ENCODE results near the gene SDCCAG8. TPM values are rescaled to one million over a fixed set of nuclear protein-coding genes. Genes with fewer than 3 reads are reported as not detected.

The SDCCAG8 gene
- total and polyA plus RNA-seq, 2 of the 8 experiments (the other 6 are each of a cell fraction or from before 2014, with no cell fraction given) = 15.6 to 21.0 TPM

GRCh38 chr1:243247901-243248300, 7.9 kb upstream of the SDCCAG8 start:
- Histone ChIP-seq H2BK12ac (ENCODE audit: low read depth, low read length) (no peak overlapping the region), H3K4ac (replicated peaks; ENCODE audit: insufficient read length, low read depth, low read length) (no peak overlapping the region), H2BK5ac (ENCODE audit: low read depth, low read length) (no peak overlapping the region), H4K91ac (replicated peaks; ENCODE audit: insufficient read length, low read length) (no peak overlapping the region), H3K79me1 (ENCODE audit: low read depth, low read length) (no peaks in the 10 kb centered on the region), H3K56ac (replicated peaks; ENCODE audit: insufficient read length, low read depth, low read length) (no peak overlapping the region), H3K9ac (replicated peaks in 1 of 4; ENCODE audit: extremely low read depth in 1 of 4, low read depth in 3 of 4, low read length in 3 of 4) (no peak overlapping the region), H3K4me1 (replicated peaks in 1 of 4; ENCODE audit: control insufficient read depth in 3 of 4, insufficient read depth in 4 of 4, low read length in 3 of 4) (peaks cover 0 to 4% (median 0%) of the 10 kb centered on the region in 4 experiments; a peak in 1 of 7 replicates), H2AK5ac (ENCODE audit: low read depth, low read length) (no peak overlapping the region), H4K20me1 (replicated peaks in 1 of 2; ENCODE audit: control insufficient read depth in 1 of 2, insufficient read depth in 2 of 2, low read length in 2 of 2) (peaks cover 0 to 2% of the 10 kb centered on the region in 2 experiments), H3K23me2 (ENCODE audit: low read depth, low read length) (no peaks in the 10 kb centered on the region), H2BK15ac (ENCODE audit: low read length) (no peak overlapping the region), H3K9me3 (ENCODE audit: insufficient read depth in 2 of 2, low read depth in 1 of 2, low read length in 1 of 2) (no peaks in the 10 kb centered on the region), H3K4me2 (ENCODE audit: insufficient read depth in 1 of 2, low read depth in 2 of 2, low read length in 2 of 2) (no peak overlapping the region), H3K23ac (ENCODE audit: insufficient read length) (no peak overlapping the region), H3K27ac (ENCODE audit: low read depth, low read length) (no peak overlapping the region), H4K8ac (ENCODE audit: extremely low read depth, insufficient read depth, low read length) (no peak overlapping the region), H3K14ac (ENCODE audit: insufficient read length) (no peak overlapping the region), H3K4me3 (ENCODE audit: extremely low read depth in 1 of 4, insufficient read depth in 2 of 4, low read depth in 3 of 4, low read length in 4 of 4) (no peak overlapping the region), H4K5ac (ENCODE audit: insufficient read length, low read depth, low read length) (no peak overlapping the region), H2AFZ (ENCODE audit: low read length) (no peak overlapping the region), H3K79me2 (ENCODE audit: control insufficient read depth in 1 of 2, insufficient read depth in 2 of 2, low read length in 2 of 2) (peaks cover 17 to 98% of the 10 kb centered on the region in 2 experiments), H2BK20ac (ENCODE audit: low read length) (no peak overlapping the region), H2BK120ac (replicated peaks; ENCODE audit: low read depth, low read length) (no peak overlapping the region), H3K36me3 (ENCODE audit: control insufficient read depth in 2 of 4, insufficient read depth in 4 of 4, low read length in 3 of 4) (no peaks in the 10 kb centered on the region), H3K27me3 (replicated peaks in 1 of 4; ENCODE audit: control insufficient read depth in 3 of 4, extremely low read depth in 1 of 4, insufficient read depth in 3 of 4, low read length in 3 of 4) (no peaks in the 10 kb centered on the region), H3K18ac (ENCODE audit: extremely low read depth, low read length) (no peak overlapping the region)
- WGBS, 2 experiments (ENCODE audit: extremely low coverage in 1 of 2, insufficient coverage in 1 of 2, insufficient read length in 1 of 2, insufficient replicate concordance in 2 of 2, low coverage in 1 of 2, low lambda C conversion rate in 2 of 2, missing lambda C conversion rate in 1 of 2) = 90% methylated on average over 3 of the region's 3 CpGs; no CpG with 5 or more reads in 1 of the 2 experiments
- no peak for FAIRE-seq
- ChIA-PET CTCF (ENCODE audit: partially characterized antibody) (interaction anchor here (1.1 kb wide), 1 partner anchor 778 kb away, joined by 3 read pairs; no protein-coding TSS in a partner anchor), POLR2A (ENCODE audit: partially characterized antibody) (interaction anchor here (1.4 kb wide), 1 partner anchor 13 kb away, joined by 3 read pairs; no protein-coding TSS in a partner anchor)
- DNase-seq (ENCODE audit: low read depth in 1 of 2, low spot score in 2 of 2) = no peak
- TF ChIP-seq SIRT6 (IDR thresholded peaks at IDR 0.05; ENCODE audit: low read length) (no peak), MAX (IDR thresholded peaks at IDR 0.05) (no peak), CHD1 (IDR thresholded peaks at IDR 0.05; ENCODE audit: low read depth, low read length) (no peak), KDM1A (IDR thresholded peaks at IDR 0.05; ENCODE audit: borderline replicate concordance, low read length) (no peak), HDAC2 (IDR thresholded peaks at IDR 0.05; ENCODE audit: borderline replicate concordance in 1 of 2, low read depth in 2 of 2, low read length in 2 of 2) (no peak), NRF1 (IDR thresholded peaks at IDR 0.05; ENCODE audit: low read depth, low read length) (no peak), KDM4A (IDR thresholded peaks at IDR 0.05; ENCODE audit: low read depth, low read length, severe bottlenecking) (no peak), YY1 (IDR thresholded peaks at IDR 0.05; ENCODE audit: low read depth, low read length) (no peak)

Data from H1 (cell line).